Vagina (tissue), 2 donors: ENCODE data around the gene KNL1.

Source experiments
- CTCF ChIP-seq, 3 experiments: fragments of 450-650 bp in 2 of 3; fragments of 200-600 bp in 1 of 3; sonication (generic) in 1 of 3; IDR thresholded peaks; one replicate each; pipeline ENCODE4 v1.5.1; 2017 to 2019; ENCODE audit warnings: antibody characterized with exemption in 3 of 3, mild to moderate bottlenecking in 2 of 3, moderate library complexity in 2 of 3
- POLR2A ChIP-seq, 2 donors: fragments of 450-650 bp; IDR thresholded peaks; one replicate each; pipeline ENCODE4 v1.6.1; 2017; ENCODE audit warnings: antibody characterized with exemption in 2 of 2, mild to moderate bottlenecking in 2 of 2, moderate library complexity in 2 of 2

- TF ChIP-seq POLR2A (IDR thresholded peaks at IDR 0.05) (no peak), CTCF (IDR thresholded peaks at IDR 0.05) (no peak)
Observed at GRCh38 chr15:40550341-40551037, 43.6 kb upstream of the KNL1 start.
